ENCODE results near the gene TMA7B.

TMA7B gene

GRCh38 chr22:39959640-39960447 lies at the start of gene TMA7B:
TMA7B (plus strand) TSS chr22:39960397; CDS start chr22:39964375, 3,978 bp downstream.
- DNase-seq (ENCODE audit: low read depth, low spot score), result no peak

GRCh38 chr22:39910876-39911613 lies 49.2 kb upstream of the TMA7B start:
- DNase-seq (ENCODE audit: low read depth, low spot score), result no peak

- no peak for DNase-seq (ENCODE audit: low read depth, low spot score)
Observed at GRCh38 chr22:39913321-39913720, 46.9 kb upstream of the TMA7B start.

DNA sequence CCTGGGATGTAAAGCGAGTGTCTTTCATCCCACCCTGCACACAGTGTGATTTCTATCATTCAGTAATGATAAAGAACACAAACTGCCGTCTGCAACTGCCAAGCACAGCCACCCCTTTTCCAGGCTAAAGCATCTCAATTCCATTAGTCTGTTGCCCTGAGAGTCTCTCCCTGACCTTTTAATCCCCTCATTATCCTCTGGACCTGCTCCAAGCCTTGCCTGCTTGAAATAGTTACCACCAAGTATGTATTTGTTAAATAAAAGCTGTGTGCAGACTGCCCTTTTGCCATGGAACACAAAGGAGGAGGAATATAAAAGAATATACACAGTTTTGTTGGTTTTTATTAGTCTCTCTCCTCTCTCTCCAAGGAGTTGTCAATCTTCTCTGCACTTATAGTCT lies 46.3 kb upstream of the TMA7B start:
- DNase-seq (ENCODE audit: low read depth, low spot score), result no peak

GRCh38 chr22:39914584-39914983 lies 45.6 kb upstream of the TMA7B start:
- DNase-seq (ENCODE audit: low read depth, low spot score), result no peak

DNA sequence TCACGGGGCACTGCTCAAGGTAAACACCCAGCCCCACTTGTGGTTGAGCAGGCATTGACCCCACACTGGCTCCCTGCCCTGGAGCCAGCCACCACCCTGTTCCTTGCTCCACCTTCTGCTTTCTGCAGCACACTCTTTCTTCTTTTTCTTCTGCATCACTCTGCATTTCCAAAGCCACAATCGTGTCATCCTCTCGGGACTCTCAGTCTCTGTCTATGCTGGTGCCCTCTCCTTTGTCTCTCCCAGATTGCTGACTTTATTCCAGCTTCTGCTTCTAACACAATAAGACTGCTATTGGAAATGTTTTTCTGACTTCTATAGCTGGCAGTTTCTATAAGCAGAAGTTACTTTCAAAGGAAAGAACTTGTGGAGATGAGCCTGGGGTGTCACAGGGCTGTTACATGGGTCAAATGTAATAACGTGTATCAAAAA lies 44.9 kb upstream of the TMA7B start:
- DNase-seq (ENCODE audit: low read depth, low spot score), result no peak

DNA sequence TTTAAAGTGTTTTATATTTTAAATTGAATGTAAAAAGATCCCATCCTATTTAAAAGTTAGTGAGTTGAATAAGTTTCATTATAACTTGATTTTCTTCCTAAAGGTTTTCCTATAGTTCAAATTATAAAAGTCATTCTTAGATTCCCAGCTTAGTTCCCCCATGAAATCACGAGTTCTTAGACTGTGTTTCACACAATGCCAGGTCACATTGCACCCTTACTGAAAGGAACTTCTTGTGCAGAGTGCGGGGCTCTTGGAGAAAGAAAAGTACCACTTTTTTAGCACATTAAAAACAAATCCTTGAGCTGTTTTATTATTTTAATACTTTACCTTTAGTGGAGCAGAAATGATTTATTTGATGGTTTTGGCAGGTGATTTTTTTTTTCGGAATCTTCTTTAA lies 43.7 kb upstream of the TMA7B start:
- DNase-seq (ENCODE audit: low read depth, low spot score), result no peak

GRCh38 chr22:39917197-39917643 lies 43.0 kb upstream of the TMA7B start:
- no peak for DNase-seq (ENCODE audit: low read depth, low spot score)

- no peak for DNase-seq (ENCODE audit: low read depth, low spot score)
Observed at GRCh38 chr22:39917776-39918495, 42.3 kb upstream of the TMA7B start.

DNA sequence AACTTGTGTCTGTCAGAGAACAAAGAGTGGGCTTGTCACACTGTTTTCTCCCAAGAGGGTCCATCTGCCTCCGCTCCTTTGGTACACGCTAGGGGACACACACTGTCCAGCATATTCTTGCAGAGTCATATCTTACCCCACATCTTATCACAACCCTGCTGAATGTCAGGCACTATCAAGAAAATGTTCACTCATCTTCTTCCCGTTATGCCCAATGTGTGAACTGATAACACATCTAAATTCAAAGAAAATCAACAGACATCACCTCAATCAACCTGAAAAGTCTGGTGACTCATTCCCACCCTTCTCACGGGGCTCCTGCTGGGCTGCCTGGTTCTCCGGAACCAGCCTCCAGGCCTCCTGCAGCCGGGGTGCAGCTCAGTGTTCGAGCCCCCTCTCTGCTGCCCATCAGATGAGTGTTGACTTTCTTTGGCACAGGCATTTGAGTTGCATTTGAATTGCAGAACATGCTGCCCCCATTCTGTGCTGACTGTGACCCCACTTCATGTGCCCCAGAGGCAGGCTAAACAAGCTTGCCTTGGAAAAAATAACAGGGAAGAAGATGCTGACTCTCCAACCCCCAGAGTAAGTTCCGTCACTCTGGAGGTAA lies 40.0 kb upstream of the TMA7B start:
- DNase-seq (ENCODE audit: low read depth, low spot score), result peak; percentile 32

DNA sequence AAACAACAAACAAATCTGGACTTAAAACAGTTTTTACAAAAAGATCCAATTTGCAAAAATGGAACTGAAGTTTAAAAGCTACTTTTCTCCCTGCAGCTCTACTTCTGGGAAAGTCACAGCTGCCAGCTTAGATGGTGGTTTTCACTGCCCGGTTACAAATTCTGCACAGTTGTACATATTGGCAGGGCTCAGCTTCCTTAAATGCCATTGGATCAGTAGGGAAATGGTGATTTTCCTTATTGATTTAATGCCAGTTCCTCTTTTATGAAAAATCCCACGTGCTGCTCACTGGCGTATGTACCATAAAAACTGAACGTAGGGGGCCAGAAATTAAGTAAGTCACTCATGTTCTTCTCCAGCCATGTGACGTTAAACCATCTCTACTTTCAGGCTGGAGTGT lies 36.5 kb upstream of the TMA7B start:
- no peak for DNase-seq (ENCODE audit: low read depth, low spot score)

DNA sequence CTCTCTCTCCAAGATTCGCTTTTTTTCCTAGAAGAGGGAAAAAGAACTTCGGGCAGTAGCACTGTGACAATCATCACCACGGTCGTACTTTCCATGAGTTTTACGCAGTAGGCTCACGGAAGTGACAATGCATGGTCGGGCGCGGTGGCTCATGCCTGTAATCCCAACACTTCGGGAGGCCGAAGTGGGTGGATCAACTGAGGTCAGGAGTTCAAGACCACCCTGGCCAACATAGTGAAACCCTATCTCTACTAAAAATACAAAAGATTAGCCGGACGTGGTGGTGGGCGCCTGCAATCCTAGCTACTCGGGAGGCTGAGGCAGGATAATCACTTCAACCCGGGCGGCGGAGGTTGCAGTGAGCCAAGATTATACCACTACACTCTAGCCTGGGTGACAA lies 35.9 kb upstream of the TMA7B start:
- DNase-seq (ENCODE audit: low read depth, low spot score), result no peak

GRCh38 chr22:39925273-39925672 lies 34.9 kb upstream of the TMA7B start:
- no peak for DNase-seq (ENCODE audit: low read depth, low spot score)

DNA sequence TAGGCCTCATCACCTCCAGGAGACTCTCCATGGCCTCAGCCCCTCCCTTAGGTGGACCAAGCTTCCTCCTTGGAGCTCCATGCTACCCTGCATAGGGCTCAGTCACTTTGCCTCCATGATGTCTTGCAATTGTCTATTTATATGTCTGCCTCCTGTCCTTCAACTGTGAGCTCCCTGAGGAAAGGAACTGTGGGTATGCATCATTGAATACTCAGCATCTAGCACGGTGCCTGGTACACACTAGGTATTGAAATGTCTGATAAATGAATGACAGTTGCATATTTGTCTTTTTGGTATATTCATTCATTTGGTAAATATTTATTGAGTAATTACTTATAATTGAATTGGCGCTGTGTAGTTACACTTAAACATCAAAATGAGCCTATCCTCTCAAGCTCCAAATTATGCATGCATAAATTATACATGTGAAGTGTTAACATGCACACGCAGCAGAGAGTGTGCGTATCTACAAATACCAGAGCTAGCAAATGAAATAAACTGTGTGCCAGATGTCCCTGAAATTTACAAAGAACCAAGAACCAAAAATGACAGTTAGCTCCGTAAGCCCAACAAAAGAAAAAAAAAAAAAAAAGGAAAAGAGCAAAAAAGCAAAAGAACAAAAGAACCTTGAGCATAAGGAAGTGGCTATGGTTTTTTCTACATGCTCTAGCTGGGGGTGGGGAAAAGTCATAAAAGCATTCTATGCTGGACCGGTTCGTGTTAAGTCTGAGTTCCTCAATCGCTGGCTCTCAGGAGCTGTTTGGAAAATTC lies 34.1 kb upstream of the TMA7B start:
- no peak for DNase-seq (ENCODE audit: low read depth, low spot score)

DNA sequence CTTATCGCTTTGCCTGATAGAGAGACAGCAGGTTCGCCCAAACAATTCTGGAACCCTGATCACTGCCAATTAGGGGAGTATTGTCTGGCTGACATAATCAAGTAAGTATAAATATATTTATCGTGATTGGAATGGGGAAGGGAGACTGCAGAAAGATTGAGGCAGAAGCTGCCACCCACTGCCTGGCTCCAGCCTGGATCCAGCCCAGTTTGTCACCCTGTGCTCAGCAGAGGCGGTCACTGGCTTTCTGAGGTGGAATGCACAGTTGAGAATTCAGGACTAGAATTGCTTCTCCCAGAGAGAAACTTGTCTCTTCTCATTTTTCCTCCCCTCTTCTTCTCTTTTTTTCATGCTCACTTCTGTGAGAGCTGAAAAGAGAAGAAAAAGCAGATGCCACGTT lies 33.4 kb upstream of the TMA7B start:
- no peak for DNase-seq (ENCODE audit: low read depth, low spot score)

GRCh38 chr22:39927544-39927943 lies 32.7 kb upstream of the TMA7B start:
- DNase-seq (ENCODE audit: low read depth, low spot score), result no peak

DNA sequence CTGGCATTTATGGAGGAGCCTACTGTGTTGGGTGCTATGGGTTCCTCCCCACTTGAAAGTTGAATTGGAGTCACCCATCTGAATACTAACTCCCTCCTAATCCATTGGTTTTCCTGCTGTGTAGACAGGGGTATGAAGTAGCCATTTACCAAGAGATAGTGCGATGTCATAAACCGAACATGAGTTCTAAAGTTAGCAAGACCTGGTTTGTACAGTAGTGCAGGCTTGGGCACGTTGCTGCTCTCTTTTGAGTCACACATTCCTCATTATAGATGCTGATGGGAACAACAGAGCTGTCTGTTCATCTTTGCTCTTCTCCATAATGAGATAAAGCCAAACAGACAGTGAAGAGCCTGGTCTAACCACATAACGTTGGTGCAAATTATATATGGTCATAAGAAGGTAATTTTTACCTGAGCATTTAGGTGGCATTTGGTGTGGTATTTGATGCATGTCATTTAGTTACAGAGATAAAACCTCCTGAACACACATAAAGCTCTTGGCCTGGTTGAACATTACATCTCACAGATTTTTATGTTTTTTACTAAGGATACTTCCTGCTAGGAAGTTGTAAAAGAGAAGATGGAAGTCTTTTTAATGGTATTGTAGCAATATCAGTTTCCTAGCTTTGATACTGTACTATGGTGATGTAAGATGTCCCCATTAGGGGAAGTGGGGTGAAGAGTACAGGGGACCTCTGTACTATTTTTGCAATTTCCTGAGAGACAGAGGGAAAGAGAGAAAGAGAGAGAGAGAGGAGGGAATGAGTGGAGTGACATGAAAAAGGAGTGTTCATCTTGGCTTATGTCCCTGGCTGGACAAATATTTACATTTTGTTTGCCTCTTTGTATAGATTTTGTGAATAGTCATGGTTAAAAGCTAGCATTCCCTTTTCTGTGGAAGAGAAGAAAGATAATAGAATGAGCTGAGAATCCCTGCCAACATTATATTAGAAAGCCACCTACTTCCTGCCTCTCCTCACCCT lies 31.4 kb upstream of the TMA7B start:
- no peak for DNase-seq (ENCODE audit: low read depth, low spot score)

GRCh38 chr22:39931251-39931650 lies 28.9 kb upstream of the TMA7B start:
- DNase-seq (ENCODE audit: low read depth, low spot score), result no peak

DNA sequence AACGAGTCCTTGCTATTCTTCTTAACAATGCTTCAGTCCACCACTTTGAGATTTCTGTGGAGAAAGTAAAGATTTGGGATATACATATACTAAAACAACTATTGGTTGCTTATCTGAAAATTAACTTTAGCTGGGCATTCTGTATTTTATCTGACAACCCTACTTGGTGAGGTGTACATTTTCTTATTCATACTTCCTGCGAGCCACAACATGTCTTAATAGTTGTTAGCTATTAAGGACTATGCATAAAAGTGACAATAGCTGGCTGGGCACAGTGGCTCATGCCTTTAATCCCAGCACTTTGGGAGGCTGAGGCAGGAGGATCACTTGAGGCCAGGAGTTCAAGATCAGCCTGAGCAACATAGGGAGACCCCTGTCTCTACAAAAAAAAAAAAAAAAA lies 28.0 kb upstream of the TMA7B start:
- no peak for DNase-seq (ENCODE audit: low read depth, low spot score)

Measured in activated naive CD8-positive, alpha-beta T cell treated with anti-CD3 and anti-CD28 coated beads, Interleukin-2, amount 50 U/mL, for 16 hours (primary cell).